Nephron (organoid): ENCODE data around the gene PRKCA.

Source experiments
- H3K27ac Mint-ChIP-seq, 3 experiments: 2 replicates each; pipeline ENCODE4 v1.8.0; 2020; ENCODE audit warnings: mixed read lengths in 3 of 3, mild to moderate bottlenecking in 2 of 3, moderate library complexity in 1 of 3
- H3K27me3 Mint-ChIP-seq: 2 replicates; pipeline ENCODE4 v1.8.0; 2021; ENCODE audit warnings: low read depth, mild to moderate bottlenecking, moderate library complexity, mixed read lengths
- H3K36me3 Mint-ChIP-seq: 2 replicates; pipeline ENCODE4 v1.8.0; 2020; ENCODE audit warnings: low read depth, mixed read lengths
- H3K4me1 Mint-ChIP-seq: 2 replicates; pipeline ENCODE4 v1.8.0; 2020; ENCODE audit warnings: mixed read lengths
- H3K4me3 Mint-ChIP-seq, 3 experiments: 2 replicates each; pipeline ENCODE4 v1.8.0; 2020; ENCODE audit warnings: mild to moderate bottlenecking in 3 of 3, mixed read lengths in 3 of 3, moderate library complexity in 2 of 3
- H3K9me3 Mint-ChIP-seq: 2 replicates; pipeline ENCODE4 v1.8.0; 2020; ENCODE audit warnings: mixed read lengths
- CTCF ChIP-seq, 3 experiments: fragments of 200-600 bp; sonication (generic); IDR thresholded peaks; one replicate each; pipeline ENCODE4 v1.5.0; 2021; ENCODE audit warnings: antibody characterized with exemption in 3 of 3; ENCODE audit not compliant: unreplicated experiment in 3 of 3

Gene PRKCA

GRCh38 chr17:66262767-66263166 lies 39.6 kb upstream of the PRKCA start:
- Mint-ChIP-seq H3K4me1 (peaks cover 6% of the 10 kb centered on the region), H3K36me3 (peaks cover 4% of the 10 kb centered on the region), H3K27ac (peak overlapping the region in 1 of 3 experiments; percentile 27), H3K9me3 (peaks cover 10% of the 10 kb centered on the region), H3K27me3 (peaks cover 12% of the 10 kb centered on the region), H3K4me3 (no peak overlapping the region)
- no peak for TF ChIP-seq CTCF (IDR thresholded peaks at IDR 0.05; ENCODE audit: unreplicated experiment in 3 of 3)

GRCh38 chr17:66264696-66265095 lies 37.7 kb upstream of the PRKCA start:
- H3K9me3 Mint-ChIP-seq: peaks cover 14% of the 10 kb centered on the region
- no peak overlapping the region for H3K27ac Mint-ChIP-seq
- peaks cover 4% of the 10 kb centered on the region for H3K36me3 Mint-ChIP-seq
- peaks cover 11% of the 10 kb centered on the region for H3K4me1 Mint-ChIP-seq
- H3K4me3 Mint-ChIP-seq: no peak overlapping the region
- TF ChIP-seq CTCF (IDR thresholded peaks at IDR 0.05; ENCODE audit: unreplicated experiment in 3 of 3): no peak
- H3K27me3 Mint-ChIP-seq: peaks cover 12% of the 10 kb centered on the region

- peaks cover 15% of the 10 kb centered on the region for H3K4me1 Mint-ChIP-seq
- H3K4me3 Mint-ChIP-seq: no peak overlapping the region
- TF ChIP-seq CTCF (IDR thresholded peaks at IDR 0.05; ENCODE audit: unreplicated experiment in 3 of 3): no peak
- H3K27ac Mint-ChIP-seq: no peak overlapping the region
- peaks cover 29% of the 10 kb centered on the region for H3K9me3 Mint-ChIP-seq
- peaks cover 8% of the 10 kb centered on the region for H3K36me3 Mint-ChIP-seq
- H3K27me3 Mint-ChIP-seq: peaks cover 6% of the 10 kb centered on the region
Measured at GRCh38 chr17:66268247-66268927, 34.0 kb upstream of the PRKCA start.

GRCh38 chr17:66270106-66270505 lies 32.3 kb upstream of the PRKCA start:
- H3K4me1 Mint-ChIP-seq: peaks cover 15% of the 10 kb centered on the region
- no peak overlapping the region for H3K4me3 Mint-ChIP-seq
- H3K27me3 Mint-ChIP-seq: peaks cover 6% of the 10 kb centered on the region
- H3K27ac Mint-ChIP-seq: no peak overlapping the region
- peaks cover 23% of the 10 kb centered on the region for H3K9me3 Mint-ChIP-seq
- peaks cover 3% of the 10 kb centered on the region for H3K36me3 Mint-ChIP-seq
- TF ChIP-seq CTCF (IDR thresholded peaks at IDR 0.05; ENCODE audit: unreplicated experiment in 3 of 3): no peak

GRCh38 chr17:66271512-66271911 lies 30.9 kb upstream of the PRKCA start:
- Mint-ChIP-seq H3K9me3 (peaks cover 21% of the 10 kb centered on the region), H3K4me3 (no peak overlapping the region), H3K4me1 (peaks cover 15% of the 10 kb centered on the region), H3K27me3 (peaks cover 7% of the 10 kb centered on the region), H3K36me3 (peaks cover 3% of the 10 kb centered on the region), H3K27ac (no peak overlapping the region)
- no peak for TF ChIP-seq CTCF (IDR thresholded peaks at IDR 0.05; ENCODE audit: unreplicated experiment in 3 of 3)
